GM19452 (cell line): ENCODE data around the gene OR6C2.
"Not testable (repeated sequence)": the region's sequence is repeated elsewhere in the genome, so short reads cannot be mapped to it uniquely, and the experiment has no call there.

Experiments used
- ATAC-seq: cut with Tn5 transposase; IDR thresholded peaks from one replicate; pipeline ENCODE4 v1.9.1; 2021; ENCODE audit not compliant: unreplicated experiment

Gene OR6C2

GRCh38 chr12:55470088-55470829, 26.4 kb downstream of the OR6C2 start, which contains the start of gene OR6C70:
Gene OR6C70, minus strand, starts transcription at chr12:55470138. Its CDS starts 0 bp downstream, at chr12:55470138.
- ATAC-seq, result no peak

GRCh38 chr12:55472264-55472663, 28.4 kb downstream of the OR6C2 start:
- ATAC-seq, result no peak

- ATAC-seq, result not testable (repeated sequence)
Observed at GRCh38 chr12:55479136-55479535, 35.3 kb downstream of the OR6C2 start.

GRCh38 chr12:55484284-55484683, 40.4 kb downstream of the OR6C2 start:
- ATAC-seq, result not testable (repeated sequence)

GRCh38 chr12:55492078-55492477, 48.2 kb downstream of the OR6C2 start, which contains the start of gene OR6C68:
Gene OR6C68, plus strand, starts transcription at chr12:55492378. Its CDS starts 0 bp downstream, at chr12:55492378.
- ATAC-seq, result no peak

- no peak for ATAC-seq
Observed at GRCh38 chr12:55495490-55495889, 51.6 kb downstream of the OR6C2 start.

GRCh38 chr12:55499231-55499630, 55.4 kb downstream of the OR6C2 start:
- no peak for ATAC-seq

- ATAC-seq, result no peak
Observed at GRCh38 chr12:55499810-55500252, 56.0 kb downstream of the OR6C2 start.

- no peak for ATAC-seq
Observed at GRCh38 chr12:55501601-55502000, 57.7 kb downstream of the OR6C2 start.
